HAP-1 (cell line): ENCODE results near the gene RRP9.
"Not testable (repeated sequence)": the region's sequence is repeated elsewhere in the genome, so short reads cannot be mapped to it uniquely, and the experiment has no call there.

Experiments
- DNase-seq, 2 experiments: peaks; one replicate each; pipeline ENCODE4 v3.0.0-alpha.2; 2016 to 2020; ENCODE audit warnings: low spot score in 2 of 2
- H3K27me3 ChIP-seq: fragments of 250-450 bp; sonication (Bioruptor Pico); 2 replicates; pipeline ENCODE4 v1.5.1; 2020; ENCODE audit warnings: low read depth, mild to moderate bottlenecking, moderate library complexity
- H3K36me3 ChIP-seq: fragments of 250-450 bp; sonication (Bioruptor Pico); replicated peaks from 2 replicates; pipeline ENCODE4 v1.5.1; 2020; ENCODE audit warnings: mild to moderate bottlenecking
- H3K4me1 ChIP-seq: fragments of 250-450 bp; sonication (Bioruptor Pico); 2 replicates; pipeline ENCODE4 v1.5.1; 2020; ENCODE audit warnings: mild to moderate bottlenecking
- H3K4me3 ChIP-seq: fragments of 250-450 bp; sonication (Bioruptor Pico); 2 replicates; pipeline ENCODE4 v1.5.1; 2020; ENCODE audit warnings: mild to moderate bottlenecking, moderate library complexity
- H3K9me3 ChIP-seq: fragments of 250-450 bp; sonication (Bioruptor Pico); 2 replicates; pipeline ENCODE4 v1.5.1; 2020; ENCODE audit warnings: mild to moderate bottlenecking, moderate library complexity
- in situ Hi-C: fragments of 300-500 bp; cut with MboI; formaldehyde crosslinking; loops from 3 replicates; pipeline ENCODE4 v1.14.3; 2020; ENCODE audit warnings: low sequenced_read_pairs, inconsistent platforms, mixed read lengths

The RRP9 gene

GRCh38 chr3:51941798-51942602, at the start of gene RRP9, which contains the start of gene PARP3:
TSS of gene RRP9 (minus strand) at chr3:51941904. CDS start at chr3:51941867, 37 bp downstream.
TSS of gene PARP3 (plus strand) at chr3:51942363. CDS start at chr3:51943356, 993 bp downstream.
- no peaks in the 10 kb centered on the region for H3K27me3 ChIP-seq
- peak within 1 kb of the TSS; percentile 86 for H3K4me3 ChIP-seq
- H3K36me3 ChIP-seq, result peaks cover 21% of the 10 kb centered on the region
- H3K9me3 ChIP-seq, result no peaks in the 10 kb centered on the region
- in situ Hi-C loops, result no loop called here
- DNase-seq, result peak; percentile 100
- H3K4me1 ChIP-seq, result peaks cover 10% of the 10 kb centered on the region

GRCh38 chr3:51990501-51990971, 48.8 kb upstream of the RRP9 start:
- H3K9me3 ChIP-seq, in situ Hi-C loops, DNase-seq, H3K4me3 ChIP-seq, H3K27me3 ChIP-seq: not testable (repeated sequence)
- Histone ChIP-seq H3K4me1 (peaks cover 22% of the 10 kb centered on the region), H3K36me3 (peaks cover 45% of the 10 kb centered on the region)

- Histone ChIP-seq H3K9me3 (no peaks in the 10 kb centered on the region), H3K27me3 (no peaks in the 10 kb centered on the region), H3K4me3 (no peak overlapping the region), H3K36me3 (peaks cover 25% of the 10 kb centered on the region), H3K4me1 (peaks cover 20% of the 10 kb centered on the region)
- in situ Hi-C loops, result no loop called here
- no peak for DNase-seq
Measured at GRCh38 chr3:51988286-51989146, 46.8 kb upstream of the RRP9 start.

- Histone ChIP-seq H3K4me3 (no peak overlapping the region), H3K36me3 (peaks cover 15% of the 10 kb centered on the region), H3K27me3 (no peaks in the 10 kb centered on the region), H3K9me3 (no peaks in the 10 kb centered on the region), H3K4me1 (peaks cover 21% of the 10 kb centered on the region)
- in situ Hi-C loops, result no loop called here
- DNase-seq, result no peak
Measured at GRCh38 chr3:51987568-51987967, 45.9 kb upstream of the RRP9 start.

GRCh38 chr3:51986010-51986947, 44.6 kb upstream of the RRP9 start:
- in situ Hi-C loops, result no loop called here
- Histone ChIP-seq H3K4me1 (peaks cover 23% of the 10 kb centered on the region), H3K27me3 (no peaks in the 10 kb centered on the region), H3K9me3 (no peaks in the 10 kb centered on the region), H3K4me3 (no peak overlapping the region), H3K36me3 (peaks cover 2% of the 10 kb centered on the region)
- no peak for DNase-seq

- Histone ChIP-seq H3K4me1 (peaks cover 21% of the 10 kb centered on the region), H3K4me3 (no peak overlapping the region), H3K27me3 (no peaks in the 10 kb centered on the region), H3K9me3 (no peaks in the 10 kb centered on the region), H3K36me3 (no peaks in the 10 kb centered on the region)
- in situ Hi-C loops, result no loop called here
- DNase-seq, result no peak
Measured at GRCh38 chr3:51985063-51985462, 43.4 kb upstream of the RRP9 start.

GRCh38 chr3:51984269-51984647, 42.6 kb upstream of the RRP9 start:
- no peaks in the 10 kb centered on the region for H3K36me3 ChIP-seq
- H3K27me3 ChIP-seq, result no peaks in the 10 kb centered on the region
- H3K4me1 ChIP-seq, result peaks cover 21% of the 10 kb centered on the region
- no peaks in the 10 kb centered on the region for H3K9me3 ChIP-seq
- H3K4me3 ChIP-seq, result peak overlapping the region; percentile 38
- no peak for DNase-seq
- in situ Hi-C loops, result no loop called here

- Histone ChIP-seq H3K4me3 (peak overlapping the region; percentile 38), H3K27me3 (no peaks in the 10 kb centered on the region), H3K4me1 (peaks cover 21% of the 10 kb centered on the region), H3K9me3 (no peaks in the 10 kb centered on the region), H3K36me3 (no peaks in the 10 kb centered on the region)
- in situ Hi-C loops, result no loop called here
- DNase-seq, result no peak
Measured at GRCh38 chr3:51983578-51984268, 42.0 kb upstream of the RRP9 start.

- peaks cover 21% of the 10 kb centered on the region for H3K4me1 ChIP-seq
- in situ Hi-C loops, result no loop called here
- peak; percentile 68 to 88 for DNase-seq
- H3K9me3 ChIP-seq, result no peaks in the 10 kb centered on the region
- H3K36me3 ChIP-seq, result no peaks in the 10 kb centered on the region
- H3K4me3 ChIP-seq, result peak within 1 kb of the TSS; percentile 38
- no peaks in the 10 kb centered on the region for H3K27me3 ChIP-seq
Measured at GRCh38 chr3:51982838-51983577, 41.3 kb upstream of the RRP9 start, which contains the start of gene ACY1. TSS of gene ACY1 (plus strand) at chr3:51983535. CDS start at chr3:51984065, 530 bp downstream.

- in situ Hi-C loops, result no loop called here
- peak in 1 of 2 experiments; percentile 67 for DNase-seq
- Histone ChIP-seq H3K36me3 (no peaks in the 10 kb centered on the region), H3K27me3 (no peaks in the 10 kb centered on the region), H3K9me3 (no peaks in the 10 kb centered on the region), H3K4me1 (peaks cover 21% of the 10 kb centered on the region), H3K4me3 (peak overlapping the region; percentile 38)
Measured at GRCh38 chr3:51982352-51982837, 40.7 kb upstream of the RRP9 start.

- no peaks in the 10 kb centered on the region for H3K27me3 ChIP-seq
- H3K4me1 ChIP-seq, result peaks cover 27% of the 10 kb centered on the region
- in situ Hi-C loops, result no loop called here
- DNase-seq, result no peak
- H3K4me3 ChIP-seq, result no peak overlapping the region
- no peaks in the 10 kb centered on the region for H3K36me3 ChIP-seq
- no peaks in the 10 kb centered on the region for H3K9me3 ChIP-seq
Measured at GRCh38 chr3:51980253-51980652, 38.5 kb upstream of the RRP9 start.

- no peaks in the 10 kb centered on the region for H3K9me3 ChIP-seq
- no peak overlapping the region for H3K4me3 ChIP-seq
- no peaks in the 10 kb centered on the region for H3K27me3 ChIP-seq
- DNase-seq, result no peak
- in situ Hi-C loops, result no loop called here
- H3K36me3 ChIP-seq, result no peaks in the 10 kb centered on the region
- peaks cover 29% of the 10 kb centered on the region for H3K4me1 ChIP-seq
Measured at GRCh38 chr3:51978143-51978502, 36.4 kb upstream of the RRP9 start.
